ENCODE measurements around the gene FIGN.

DNA sequence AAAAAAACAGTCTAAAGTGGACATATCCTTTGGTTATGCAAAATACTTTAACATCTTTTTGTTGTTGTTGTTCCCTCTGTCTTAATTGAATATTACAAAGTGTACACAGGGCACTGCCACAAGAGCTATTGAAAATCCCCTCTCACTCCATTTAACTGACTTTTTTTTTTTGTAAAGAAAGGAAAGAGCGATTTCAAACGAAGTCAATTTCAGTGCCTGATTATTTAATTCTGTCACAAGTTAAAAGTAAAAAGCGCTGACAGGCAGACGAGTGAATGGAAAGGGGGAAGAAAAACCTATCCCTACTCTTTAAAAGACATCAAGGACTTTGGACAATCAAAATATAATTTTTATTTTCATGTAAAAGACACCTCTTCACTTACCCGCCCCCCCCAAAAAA is 1.9 kb downstream of the FIGN start:
- TF ChIP-seq CTCF (IDR thresholded peaks at IDR 0.05 in 4 of 5, conservative IDR thresholded peaks at IDR 0.05 in 1 of 5): no peak
- no peak for TF ChIP-seq POLR2A (IDR thresholded peaks at IDR 0.05)

Measured in gastrocnemius medialis (tissue), 4 donors.